Measurements from ENCODE around the gene HYOU1.

HYOU1 gene

DNA sequence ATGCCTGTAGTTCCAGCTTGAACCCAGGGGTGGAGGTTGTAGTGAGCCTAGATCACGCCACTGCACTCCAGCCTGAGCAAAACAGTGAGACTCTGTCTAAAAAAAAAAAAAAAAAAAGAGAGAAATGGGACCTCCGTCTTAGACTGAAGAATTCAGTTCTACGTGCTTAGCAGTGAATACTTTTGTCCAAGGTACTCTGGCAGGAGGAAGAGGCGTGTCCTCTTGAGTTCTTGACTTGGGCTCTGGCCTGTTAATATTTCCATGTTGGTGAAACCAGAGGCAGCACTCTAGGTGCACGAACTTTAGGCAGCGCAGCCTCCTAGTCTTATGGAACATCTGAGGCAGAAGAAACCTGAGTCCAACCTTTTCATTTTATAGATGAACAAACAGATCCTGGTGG lies 30.1 kb upstream of the HYOU1 start:
- no peak for DNase-seq (ENCODE audit: low spot score)
- in situ Hi-C loops (cut with MboI; ENCODE audit: low pct_unique_long_range_greater_than_20kb, low sequenced_read_pairs, unreplicated experiment), result no loop called here
- no peak for TF ChIP-seq CTCF (IDR thresholded peaks at IDR 0.05; ENCODE audit: extremely low read depth, insufficient read depth, missing control alignments)

DNA sequence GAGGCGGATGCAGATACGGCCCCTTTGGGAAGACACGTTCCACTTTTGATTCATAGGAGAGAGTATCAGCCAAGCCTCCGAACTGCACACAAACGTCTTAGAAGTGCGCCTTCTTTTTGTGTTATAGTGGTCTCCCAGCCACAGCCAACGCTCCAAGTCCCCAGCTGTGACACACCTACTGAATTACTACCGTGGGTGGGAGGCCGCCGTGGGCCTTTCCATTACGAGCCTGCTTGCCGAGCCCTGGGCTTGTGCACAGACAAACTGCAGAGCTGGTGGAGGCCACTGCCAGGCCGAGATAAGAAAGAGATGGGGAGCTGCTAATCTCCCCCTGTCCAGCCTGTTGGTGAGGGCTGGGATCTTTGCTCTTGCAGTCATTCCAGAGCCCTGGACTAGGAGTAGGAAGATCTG lies 28.4 kb upstream of the HYOU1 start:
- no peak for TF ChIP-seq CTCF (IDR thresholded peaks at IDR 0.05; ENCODE audit: extremely low read depth, insufficient read depth, missing control alignments)
- in situ Hi-C loops (cut with MboI; ENCODE audit: low pct_unique_long_range_greater_than_20kb, low sequenced_read_pairs, unreplicated experiment), result no loop called here
- DNase-seq (ENCODE audit: low spot score), result peak; percentile 37

DNA sequence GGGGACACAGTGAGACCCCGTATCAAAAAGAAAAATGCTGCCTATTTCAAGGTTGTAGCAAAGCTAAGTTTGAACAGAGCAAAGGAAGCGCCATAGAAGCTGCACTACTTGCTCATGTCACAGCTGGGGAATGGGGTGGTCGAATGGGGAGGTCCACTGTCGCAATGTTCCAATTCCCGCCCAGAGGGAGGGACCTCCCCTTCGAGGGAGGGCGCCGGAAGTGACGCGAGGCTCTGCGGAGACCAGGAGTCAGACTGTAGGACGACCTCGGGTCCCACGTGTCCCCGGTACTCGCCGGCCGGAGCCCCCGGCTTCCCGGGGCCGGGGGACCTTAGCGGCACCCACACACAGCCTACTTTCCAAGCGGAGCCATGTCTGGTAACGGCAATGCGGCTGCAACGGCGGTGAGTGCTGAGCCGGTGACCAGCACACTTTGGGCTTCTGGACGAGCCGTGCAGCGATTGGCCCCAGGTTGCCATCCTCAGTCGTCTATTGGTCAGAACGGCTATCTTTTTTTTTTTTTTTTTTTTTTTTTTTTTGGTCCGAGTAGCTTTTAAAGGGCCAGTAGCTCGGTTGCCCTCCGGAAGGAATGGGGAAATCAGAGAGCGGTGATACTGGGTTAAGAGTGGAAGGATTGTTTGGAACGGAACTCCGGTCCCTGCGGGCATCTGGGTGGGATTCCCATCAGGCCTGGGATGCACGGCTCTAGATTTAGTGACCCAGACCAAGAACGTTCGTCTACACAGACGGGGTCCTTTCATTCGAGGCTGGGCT lies 27.8 kb upstream of the HYOU1 start, which contains the start of gene HMBS:
Gene HMBS (plus strand): TSS at position 219 of the 774 bp plus-strand sequence. CDS start 153 bp downstream, at position 372.
- TF ChIP-seq CTCF (IDR thresholded peaks at IDR 0.05; ENCODE audit: extremely low read depth, insufficient read depth, missing control alignments), result no peak
- peak; percentile 90 for DNase-seq (ENCODE audit: low spot score)
- in situ Hi-C loops (cut with MboI; ENCODE audit: low pct_unique_long_range_greater_than_20kb, low sequenced_read_pairs, unreplicated experiment), result no loop called here

GRCh38 chr11:119081682-119082260 lies 24.8 kb upstream of the HYOU1 start:
- DNase-seq (ENCODE audit: low spot score), result no peak
- in situ Hi-C loops (cut with MboI; ENCODE audit: low pct_unique_long_range_greater_than_20kb, low sequenced_read_pairs, unreplicated experiment), result no loop called here
- TF ChIP-seq CTCF (IDR thresholded peaks at IDR 0.05; ENCODE audit: extremely low read depth, insufficient read depth, missing control alignments), result no peak

DNA sequence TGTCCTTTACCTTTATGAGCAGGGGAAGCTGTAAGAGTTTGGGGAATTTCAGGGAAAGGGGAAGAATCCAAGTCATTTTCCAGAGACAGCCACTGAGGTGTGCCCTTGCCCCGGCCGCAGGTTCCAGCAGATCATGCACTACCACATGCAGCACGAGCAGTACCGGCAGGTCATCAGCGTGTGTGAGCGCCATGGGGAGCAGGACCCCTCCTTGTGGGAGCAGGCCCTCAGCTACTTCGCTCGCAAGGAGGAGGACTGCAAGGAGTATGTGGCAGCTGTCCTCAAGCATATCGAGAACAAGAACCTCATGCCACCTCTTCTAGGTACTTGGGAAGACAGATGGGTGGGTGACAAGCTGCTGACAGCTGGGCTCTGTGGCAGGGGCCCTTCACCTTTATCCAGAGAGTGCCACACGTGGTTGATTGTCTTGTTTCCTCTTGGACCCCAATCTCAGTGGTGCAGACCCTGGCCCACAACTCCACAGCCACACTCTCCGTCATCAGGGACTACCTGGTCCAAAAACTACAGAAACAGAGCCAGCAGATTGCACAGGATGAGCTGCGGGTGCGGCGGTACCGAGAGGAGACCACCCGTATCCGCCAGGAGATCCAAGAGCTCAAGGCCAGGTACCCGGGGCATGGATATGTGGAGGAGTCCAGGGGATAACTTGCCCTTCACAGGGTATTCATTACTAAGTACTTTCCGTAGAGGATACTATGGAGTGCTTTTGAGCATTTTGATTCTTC lies 21.8 kb upstream of the HYOU1 start:
- no peak for DNase-seq (ENCODE audit: low spot score)
- TF ChIP-seq CTCF (IDR thresholded peaks at IDR 0.05; ENCODE audit: extremely low read depth, insufficient read depth, missing control alignments), result no peak
- in situ Hi-C loops (cut with MboI; ENCODE audit: low pct_unique_long_range_greater_than_20kb, low sequenced_read_pairs, unreplicated experiment), result no loop called here

DNA sequence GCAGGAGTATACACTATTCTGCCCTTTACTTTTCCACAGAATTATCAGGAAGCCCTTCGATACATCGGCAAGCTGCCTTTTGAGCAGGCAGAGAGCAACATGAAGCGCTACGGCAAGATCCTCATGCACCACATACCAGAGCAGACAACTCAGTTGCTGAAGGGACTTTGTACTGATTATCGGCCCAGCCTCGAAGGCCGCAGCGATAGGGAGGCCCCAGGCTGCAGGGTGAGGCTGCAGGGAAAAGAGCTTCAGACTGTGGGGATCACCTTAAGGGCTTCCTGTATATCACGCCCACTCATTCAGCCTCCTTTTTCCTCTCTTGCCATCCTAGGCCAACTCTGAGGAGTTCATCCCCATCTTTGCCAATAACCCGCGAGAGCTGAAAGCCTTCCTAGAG lies 20.8 kb upstream of the HYOU1 start:
- no peak for DNase-seq (ENCODE audit: low spot score)
- in situ Hi-C loops (cut with MboI; ENCODE audit: low pct_unique_long_range_greater_than_20kb, low sequenced_read_pairs, unreplicated experiment), result no loop called here
- TF ChIP-seq CTCF (IDR thresholded peaks at IDR 0.05; ENCODE audit: extremely low read depth, insufficient read depth, missing control alignments), result no peak
